HTR-8/SVneo (cell line): ENCODE measurements around the gene SYNGR1.

Source experiments
- DNase-seq: peaks from one replicate; pipeline ENCODE4 v3.0.0; 2011; ENCODE audit warnings: low spot score, mixed read lengths; ENCODE audit not compliant: insufficient read length
- FAIRE-seq: peaks from 2 replicates; lab custom pipeline; 2011; peaks lifted over from hg19 to GRCh38; lab: Jason Lieb, UNC

Gene SYNGR1

DNA sequence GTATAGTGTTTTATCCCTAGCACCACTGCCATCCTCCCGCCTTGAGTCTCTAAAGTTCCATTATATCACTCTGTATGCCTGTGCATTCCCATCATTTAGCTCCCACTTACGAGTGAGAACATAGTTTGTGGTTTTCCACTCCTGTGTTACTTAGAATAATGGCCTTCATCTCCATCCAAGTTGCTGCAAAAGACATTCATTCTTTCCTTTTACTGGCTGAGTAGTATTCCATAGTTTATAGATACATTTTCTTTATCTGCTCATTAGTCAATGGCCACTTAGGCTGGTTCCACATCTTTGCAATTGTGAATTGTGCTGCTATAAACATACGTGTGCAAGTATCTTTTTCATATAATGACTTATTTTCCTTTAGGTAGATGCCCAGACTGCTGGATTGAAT, 74.2 kb downstream of the SYNGR1 start:
- DNase-seq: no peak
- no peak for FAIRE-seq

DNA sequence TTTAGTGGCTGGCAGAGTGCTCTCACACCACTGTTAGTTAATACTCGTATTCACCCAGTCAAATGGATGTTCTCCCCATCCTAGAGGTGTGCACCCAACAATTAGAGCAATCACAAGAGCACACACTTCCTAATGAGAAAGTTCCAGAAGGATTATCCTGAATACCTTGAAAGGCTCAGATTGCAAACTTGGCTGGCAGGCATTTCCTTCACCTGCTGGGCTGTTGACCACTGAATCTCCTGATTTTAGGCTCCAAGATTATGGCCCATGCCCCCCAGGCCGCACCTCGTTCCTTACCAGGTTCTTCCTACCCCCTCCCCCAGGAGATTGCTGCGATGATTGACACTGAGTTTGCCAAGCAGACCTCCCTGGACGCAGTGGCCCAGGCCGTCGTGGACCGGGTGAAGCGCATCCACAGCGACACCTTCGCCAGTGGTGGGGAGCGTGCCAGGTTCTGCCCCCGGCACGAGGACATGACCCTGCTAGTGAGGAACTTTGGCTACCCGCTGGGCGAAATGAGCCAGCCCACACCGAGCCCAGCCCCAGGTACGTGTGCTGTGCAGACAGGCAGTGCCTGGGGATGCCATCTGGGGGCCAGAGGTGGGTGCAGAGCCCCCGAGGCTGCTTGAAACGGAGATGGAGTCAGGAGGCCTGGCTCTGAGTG, 76.7 kb downstream of the SYNGR1 start:
- FAIRE-seq: no peak
- DNase-seq: no peak

DNA sequence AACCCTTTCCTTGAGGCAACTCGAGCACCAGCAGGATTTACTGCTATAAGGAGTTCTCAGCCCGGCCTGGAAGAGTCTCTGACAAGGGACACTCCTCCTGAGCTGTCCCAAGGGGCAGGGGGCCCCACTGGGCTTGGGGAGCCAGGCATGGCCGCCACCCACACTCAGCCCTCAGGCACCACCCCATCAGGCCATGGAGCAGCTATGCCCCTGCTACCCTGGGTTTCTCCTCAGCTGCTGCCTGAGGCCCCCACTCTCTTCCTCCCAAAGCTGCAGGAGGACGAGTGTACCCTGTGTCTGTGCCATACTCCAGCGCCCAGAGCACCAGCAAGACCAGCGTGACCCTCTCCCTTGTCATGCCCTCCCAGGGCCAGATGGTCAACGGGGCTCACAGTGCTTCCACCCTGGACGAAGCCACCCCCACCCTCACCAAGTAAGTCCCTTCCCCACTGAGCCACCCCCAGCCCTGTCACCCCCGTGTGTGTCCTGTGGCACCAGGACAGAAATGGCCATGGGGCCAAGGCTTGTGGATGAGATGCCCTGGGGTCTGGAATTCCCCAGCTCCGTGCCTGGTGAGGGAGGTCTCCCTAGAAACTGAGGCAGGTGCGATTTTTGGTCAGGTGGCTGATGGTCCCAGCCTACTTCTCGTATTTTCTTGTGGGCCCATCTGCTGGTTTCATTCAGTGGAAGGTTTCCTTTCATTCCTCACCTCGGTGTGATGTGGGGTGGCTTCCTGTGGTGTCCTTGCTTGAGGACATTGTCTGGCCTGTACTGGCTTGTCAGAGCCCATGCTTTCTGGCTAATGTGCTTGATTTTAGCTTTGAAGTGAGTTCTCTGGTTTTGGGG, 78.2 kb downstream of the SYNGR1 start:
- DNase-seq: no peak
- FAIRE-seq: no peak

DNA sequence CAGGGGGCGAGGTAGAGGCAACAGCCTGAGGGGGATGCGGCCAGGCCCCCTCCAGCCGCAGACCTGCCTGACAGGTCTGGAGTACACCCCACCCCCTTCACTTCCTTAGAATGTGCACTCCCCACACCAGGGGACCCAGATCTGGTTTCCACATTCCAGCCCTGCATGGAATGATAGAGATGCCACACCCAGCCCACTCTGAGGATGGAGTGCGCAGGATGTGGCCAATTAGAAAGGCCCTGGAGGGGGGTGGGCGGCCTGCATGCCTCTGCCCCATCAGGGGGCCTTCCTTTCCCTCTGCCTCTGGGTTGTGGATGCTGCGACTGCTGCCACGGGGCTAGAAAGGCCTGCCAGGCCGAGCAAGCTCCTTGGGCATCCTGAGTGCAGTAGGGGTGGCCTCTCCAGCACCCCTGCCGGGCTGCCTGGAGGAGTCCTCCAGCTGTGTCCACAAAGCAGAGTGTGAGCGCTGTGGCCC, 78.8 kb downstream of the SYNGR1 start:
- FAIRE-seq (peak; percentile 13), DNase-seq (peak; percentile 62)

DNA sequence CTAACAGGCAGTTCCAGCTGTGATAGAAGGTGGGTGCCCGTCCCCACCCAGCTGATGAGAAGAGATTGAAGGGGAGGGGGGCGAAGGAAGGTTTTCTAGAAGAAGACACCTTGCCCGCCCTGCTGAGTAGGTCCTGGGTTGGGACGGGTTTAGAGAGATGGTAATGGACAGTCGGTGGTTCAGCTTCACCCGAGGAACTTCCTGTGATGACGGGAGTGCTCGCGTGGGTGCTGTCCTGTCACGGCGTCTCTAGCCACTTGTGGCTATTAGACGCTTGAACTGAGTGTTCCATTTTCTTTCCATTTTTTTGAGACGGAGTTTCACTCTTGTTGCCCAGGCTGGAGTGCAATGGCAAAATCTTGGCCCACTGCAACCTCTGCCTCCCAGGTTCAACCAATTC, 79.4 kb downstream of the SYNGR1 start:
- FAIRE-seq (no peak), DNase-seq (no peak)

DNA sequence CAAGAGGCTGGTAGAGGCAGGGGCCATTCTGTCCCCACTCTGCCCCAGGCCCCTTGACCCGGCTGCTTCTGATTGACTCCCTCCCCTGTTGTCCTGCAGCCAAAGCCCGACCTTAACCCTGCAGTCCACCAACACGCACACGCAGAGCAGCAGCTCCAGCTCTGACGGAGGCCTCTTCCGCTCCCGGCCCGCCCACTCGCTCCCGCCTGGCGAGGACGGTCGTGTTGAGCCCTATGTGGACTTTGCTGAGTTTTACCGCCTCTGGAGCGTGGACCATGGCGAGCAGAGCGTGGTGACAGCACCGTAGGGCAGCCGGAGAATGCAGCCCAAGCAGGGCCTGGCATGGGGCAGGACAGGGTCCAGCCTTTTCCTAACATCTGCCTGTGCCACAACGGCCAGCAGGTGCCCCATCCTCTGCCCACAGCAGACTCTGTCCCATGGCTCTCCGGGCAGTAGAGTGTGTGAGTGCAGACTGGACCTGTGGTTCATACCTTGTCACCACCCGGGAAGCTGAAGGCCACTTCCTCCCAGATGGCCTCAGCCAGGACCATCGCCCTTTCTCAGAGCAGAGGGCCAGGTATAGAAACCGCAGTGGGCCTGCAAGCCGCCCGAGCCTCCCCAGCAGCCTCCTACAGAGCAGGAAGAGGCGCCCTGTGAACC, 80.3 kb downstream of the SYNGR1 start:
- no peak for FAIRE-seq
- no peak for DNase-seq

DNA sequence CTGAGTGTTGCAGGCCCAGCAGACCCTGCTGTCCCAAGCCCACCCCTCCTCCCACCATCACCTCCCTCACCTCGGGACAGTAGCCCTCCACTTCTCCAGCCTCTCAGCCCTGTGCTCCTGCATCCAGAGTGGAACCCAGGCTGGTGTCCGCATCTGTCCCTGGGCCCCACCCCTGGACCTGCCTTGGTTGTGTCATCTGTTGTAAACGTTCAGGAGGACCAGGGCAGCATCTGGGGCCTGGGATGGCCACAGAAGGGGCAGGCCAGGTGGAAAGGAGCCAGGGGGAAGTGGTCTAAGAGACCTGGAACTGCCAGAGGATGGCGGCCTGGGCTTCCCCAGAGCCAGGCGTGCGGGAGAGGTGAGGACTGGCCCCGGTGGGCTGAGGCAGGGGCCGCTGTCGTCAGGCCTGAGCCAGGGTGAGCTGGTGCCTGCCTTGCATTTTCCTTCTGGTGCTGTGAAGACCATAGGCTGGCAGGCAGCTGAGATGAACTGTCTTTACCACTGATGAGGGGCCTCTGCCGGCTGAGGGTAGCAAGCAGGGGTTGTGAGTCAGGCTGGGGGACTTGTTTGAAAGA, 80.9 kb downstream of the SYNGR1 start:
- no peak for FAIRE-seq
- DNase-seq: no peak

DNA sequence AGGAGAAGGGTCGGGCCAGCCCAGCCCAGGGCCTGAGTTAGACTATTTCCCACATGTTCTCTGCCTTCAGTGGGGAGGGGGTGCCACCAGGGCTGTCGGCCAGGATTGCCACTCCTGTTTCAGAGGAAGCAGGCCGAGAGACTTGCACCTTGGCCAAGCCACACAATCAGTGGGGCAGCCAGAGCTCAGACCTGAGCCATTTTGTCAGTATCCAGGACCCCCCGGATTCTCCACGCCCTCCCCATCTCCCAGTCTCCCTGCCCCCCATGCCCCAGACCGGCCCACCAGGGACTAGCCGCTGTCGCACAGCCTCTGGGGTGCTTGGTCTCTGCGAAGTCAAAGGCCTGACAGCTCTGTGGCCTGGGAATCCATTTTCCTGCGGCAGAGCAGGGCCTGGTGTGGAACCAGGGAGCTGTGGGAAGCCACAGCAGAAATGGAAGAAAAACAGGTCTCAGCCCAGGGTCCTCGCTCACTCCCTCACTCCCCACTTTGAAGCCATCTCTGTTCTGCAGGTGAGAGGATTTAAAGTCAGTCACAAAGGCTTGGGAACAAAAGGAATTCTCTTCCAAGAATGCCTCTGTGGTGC, 81.5 kb downstream of the SYNGR1 start:
- no peak for FAIRE-seq
- DNase-seq: no peak

DNA sequence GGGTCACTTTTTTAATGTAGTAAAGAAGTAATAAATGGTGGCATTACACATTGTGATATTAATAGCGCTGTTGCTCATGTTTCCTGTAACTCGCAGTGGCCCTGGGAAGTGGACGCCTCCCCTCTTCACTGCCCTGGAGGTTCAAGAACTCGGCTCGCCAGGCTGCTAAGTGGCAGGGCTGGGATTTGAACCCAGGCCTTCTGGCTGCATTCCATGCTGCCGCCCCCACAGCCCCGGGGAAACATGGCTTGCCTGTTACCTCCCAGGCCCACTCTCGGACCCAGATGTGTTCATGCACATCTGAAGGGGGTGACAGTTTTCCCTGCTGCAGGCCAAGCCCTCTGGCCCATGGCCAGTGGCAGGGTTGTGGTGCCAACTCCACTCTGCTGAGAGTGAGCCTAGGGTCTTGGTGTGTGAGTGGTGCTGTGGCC, 82.0 kb downstream of the SYNGR1 start:
- DNase-seq (no peak), FAIRE-seq (no peak)

DNA sequence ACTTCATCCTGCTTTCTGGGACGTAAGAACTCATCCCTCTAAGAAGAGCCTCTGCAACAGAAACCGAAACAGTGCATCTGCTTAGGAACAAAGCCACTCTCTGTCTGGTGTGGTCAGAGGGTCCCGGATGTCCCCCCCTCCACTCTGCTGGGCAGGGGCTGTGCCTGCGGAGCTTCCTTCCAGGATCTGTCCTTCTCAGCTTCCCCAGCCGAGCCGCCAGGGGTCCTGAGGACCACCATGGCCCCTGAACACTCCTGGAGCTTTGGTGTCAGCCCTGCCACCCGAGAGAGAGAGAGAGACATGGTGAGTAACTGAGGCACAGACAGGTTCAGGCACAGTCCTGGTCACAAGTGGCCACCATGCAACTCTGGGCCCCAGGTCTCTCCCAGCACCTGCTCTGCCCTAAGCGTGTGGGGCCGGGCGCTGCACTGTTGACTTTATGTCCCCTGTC, 82.6 kb downstream of the SYNGR1 start:
- DNase-seq (no peak), FAIRE-seq (no peak)

DNA sequence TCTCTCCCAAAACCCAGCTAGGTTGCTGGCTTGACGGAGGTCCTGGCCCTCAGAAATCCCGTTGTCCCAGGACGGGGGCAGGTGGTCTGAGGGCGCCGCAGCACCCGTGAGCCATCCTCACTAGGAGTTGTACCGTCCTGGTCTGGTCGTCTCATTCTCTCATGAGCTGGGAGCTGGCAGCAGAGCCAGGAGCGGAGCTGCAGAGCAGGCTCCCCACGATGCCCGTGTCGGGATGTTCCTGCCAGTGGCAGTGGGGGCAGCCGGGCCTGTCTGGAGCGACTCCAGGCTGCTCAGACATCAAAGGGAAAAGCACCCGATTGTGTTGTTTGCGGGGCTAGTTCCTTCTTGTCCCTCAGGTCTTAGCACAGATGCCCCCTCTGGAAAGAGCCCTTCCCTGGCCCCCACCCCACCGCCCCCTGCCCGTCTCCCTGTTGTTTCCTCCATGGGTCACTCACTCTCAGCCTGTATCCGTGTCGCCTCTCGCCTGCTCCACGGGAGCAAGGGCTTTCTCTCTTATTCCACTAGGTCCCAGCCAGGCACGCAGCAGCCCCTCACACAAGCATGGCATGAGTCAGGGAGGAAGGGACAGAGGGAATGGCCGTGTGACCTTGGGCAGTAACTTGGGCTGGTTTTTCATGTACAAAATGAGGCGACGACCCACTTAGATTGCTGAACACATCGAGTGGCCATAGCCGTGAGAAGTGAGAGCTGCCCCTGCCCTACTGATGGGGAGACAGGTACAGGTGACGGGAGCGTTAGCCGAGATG, 83.9 kb downstream of the SYNGR1 start:
- FAIRE-seq (no peak), DNase-seq (no peak)

DNA sequence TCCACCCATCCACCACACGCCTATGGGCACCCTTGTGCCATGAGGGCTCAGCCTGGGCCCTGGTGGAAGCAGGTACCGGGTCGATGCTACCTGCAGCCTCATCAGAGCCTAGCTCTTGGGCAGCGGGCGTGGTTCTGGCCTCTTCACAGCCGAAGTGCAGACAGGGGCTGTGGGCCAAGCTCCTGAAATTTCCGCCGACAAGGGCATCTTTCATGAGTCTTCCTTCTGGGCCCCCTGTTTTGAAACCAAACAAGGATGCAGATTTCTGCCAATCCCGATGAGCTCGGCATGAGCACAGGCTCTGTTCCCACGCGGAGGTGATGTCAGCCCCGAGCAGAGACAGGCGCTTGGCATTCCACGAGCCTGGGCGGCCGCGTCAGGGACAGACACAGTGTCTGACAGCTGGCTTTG, 84.5 kb downstream of the SYNGR1 start:
- DNase-seq: no peak

DNA sequence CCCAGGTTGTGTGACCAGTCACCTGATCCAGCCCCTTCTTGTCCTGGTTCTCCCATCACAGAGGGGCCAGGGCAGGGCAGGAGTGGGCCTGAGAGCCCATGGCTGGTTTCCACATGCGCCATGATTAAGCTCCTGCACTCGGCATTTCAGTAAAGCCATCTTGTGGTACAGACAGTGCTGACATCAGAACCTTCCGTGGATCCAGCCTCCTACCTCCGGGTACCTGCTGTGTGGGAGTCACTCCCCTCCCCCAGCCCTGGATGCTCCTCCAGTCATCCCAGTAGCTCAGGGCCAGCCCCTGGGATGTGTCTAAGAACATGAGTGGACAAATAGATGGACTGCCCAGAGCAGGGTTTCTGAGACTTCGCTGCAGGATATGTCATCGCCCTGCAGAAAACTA, 84.9 kb downstream of the SYNGR1 start:
- no peak for FAIRE-seq
- no peak for DNase-seq

More for the DNA sequence above, 84.5 kb downstream of the SYNGR1 start:
- FAIRE-seq: no peak
